ENCODE results near the gene ELMO2.

DNA sequence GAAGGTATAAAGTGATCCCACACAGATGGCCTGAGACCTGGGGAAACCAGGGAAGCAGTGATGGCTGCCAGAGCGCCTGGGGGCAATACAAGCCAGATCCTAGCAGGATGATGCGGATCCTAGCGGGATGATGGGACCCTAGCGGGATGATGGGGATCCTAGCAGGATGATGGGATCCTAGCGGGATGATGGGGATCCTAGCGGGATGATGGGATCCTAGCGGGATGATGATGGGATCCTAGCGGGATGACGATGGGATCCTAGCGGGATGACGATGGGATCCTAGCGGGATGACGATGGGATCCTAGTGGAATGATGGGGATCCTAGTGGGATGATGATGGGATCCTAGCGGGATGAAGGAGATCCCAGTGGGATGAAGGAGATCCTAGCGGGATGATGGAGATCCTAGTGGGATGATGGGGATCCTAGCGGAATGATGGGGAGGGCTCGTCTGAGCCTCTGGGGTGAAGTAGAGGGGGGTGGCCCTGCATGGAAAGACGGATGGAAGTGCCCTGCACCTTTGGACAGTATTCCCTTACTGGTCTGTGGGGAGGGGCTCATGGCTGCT, 54.0 kb downstream of the ELMO2 start:
- TF ChIP-seq, protein P1, sequence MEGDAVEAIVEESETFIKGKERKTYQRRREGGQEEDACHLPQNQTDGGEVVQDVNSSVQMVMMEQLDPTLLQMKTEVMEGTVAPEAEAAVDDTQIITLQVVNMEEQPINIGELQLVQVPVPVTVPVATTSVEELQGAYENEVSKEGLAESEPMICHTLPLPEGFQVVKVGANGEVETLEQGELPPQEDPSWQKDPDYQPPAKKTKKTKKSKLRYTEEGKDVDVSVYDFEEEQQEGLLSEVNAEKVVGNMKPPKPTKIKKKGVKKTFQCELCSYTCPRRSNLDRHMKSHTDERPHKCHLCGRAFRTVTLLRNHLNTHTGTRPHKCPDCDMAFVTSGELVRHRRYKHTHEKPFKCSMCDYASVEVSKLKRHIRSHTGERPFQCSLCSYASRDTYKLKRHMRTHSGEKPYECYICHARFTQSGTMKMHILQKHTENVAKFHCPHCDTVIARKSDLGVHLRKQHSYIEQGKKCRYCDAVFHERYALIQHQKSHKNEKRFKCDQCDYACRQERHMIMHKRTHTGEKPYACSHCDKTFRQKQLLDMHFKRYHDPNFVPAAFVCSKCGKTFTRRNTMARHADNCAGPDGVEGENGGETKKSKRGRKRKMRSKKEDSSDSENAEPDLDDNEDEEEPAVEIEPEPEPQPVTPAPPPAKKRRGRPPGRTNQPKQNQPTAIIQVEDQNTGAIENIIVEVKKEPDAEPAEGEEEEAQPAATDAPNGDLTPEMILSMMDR (IDR thresholded peaks at IDR 0.05; ENCODE audit: low read depth, low read length, poor library complexity, severe bottlenecking) = no peak
- no peak for TF ChIP-seq EZH2phosphoT487 (IDR thresholded peaks at IDR 0.05; ENCODE audit: borderline replicate concordance, low read length)
